ENCODE data around the gene KIF20A.
A peak's percentile ranks its signal among the peaks of the same experiment; 100 is the strongest.
"Not testable (repeated sequence)": the region's sequence is repeated elsewhere in the genome, so short reads cannot be mapped to it uniquely, and the experiment has no call there.

The KIF20A gene

GRCh38 chr5:138178516-138179276 lies at the start of gene KIF20A, which contains the start of gene BRD8:
KIF20A (plus strand) TSS chr5:138179112; CDS start chr5:138179681, 569 bp downstream.
BRD8 (minus strand) TSS chr5:138178630; CDS start chr5:138178614, 16 bp downstream.
- Mint-ChIP-seq H3K9me3 (no peaks in the 10 kb centered on the region), H3K27ac (no peak within 1 kb of the TSS), H3K36me3 (peaks cover 24% of the 10 kb centered on the region), H3K4me1 (no peaks in the 10 kb centered on the region), H3K4me3 (no peak within 1 kb of the TSS)
- ATAC-seq: peak; percentile 91
- peak; percentile 74 to 92 for DNase-seq (ENCODE audit: low spot score in 2 of 2)

- no peaks in the 10 kb centered on the region for H3K36me3 Mint-ChIP-seq
- DNase-seq (ENCODE audit: low spot score in 2 of 2) (no peak), ATAC-seq (no peak)
- no peak overlapping the region for H3K27ac Mint-ChIP-seq
- H3K4me3 Mint-ChIP-seq: no peak overlapping the region
- no peaks in the 10 kb centered on the region for H3K4me1 Mint-ChIP-seq
- no peaks in the 10 kb centered on the region for H3K9me3 Mint-ChIP-seq
Measured at GRCh38 chr5:138129347-138129746, 49.6 kb upstream of the KIF20A start.

DNA sequence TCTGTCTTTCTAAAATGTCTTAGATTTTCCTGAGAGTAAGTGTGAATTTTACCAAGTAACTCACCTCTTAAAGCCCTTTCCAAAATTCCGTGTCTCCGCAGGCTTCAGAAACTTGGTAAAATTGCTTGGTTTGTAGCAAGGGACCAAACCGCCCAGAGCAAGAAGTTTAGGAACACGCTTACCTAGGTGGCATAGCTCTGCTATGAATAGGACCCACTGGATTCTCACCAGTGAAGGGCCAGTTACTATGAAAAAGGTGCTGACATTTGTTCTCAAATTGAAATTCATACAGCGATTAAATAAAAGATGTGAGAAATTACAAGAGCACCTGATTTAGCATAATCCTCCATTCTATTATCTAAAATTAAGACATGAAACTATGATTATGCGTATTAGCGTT lies 46.4 kb upstream of the KIF20A start:
- Mint-ChIP-seq H3K4me3 (peak overlapping the region; percentile 62), H3K9me3 (no peaks in the 10 kb centered on the region)

DNA sequence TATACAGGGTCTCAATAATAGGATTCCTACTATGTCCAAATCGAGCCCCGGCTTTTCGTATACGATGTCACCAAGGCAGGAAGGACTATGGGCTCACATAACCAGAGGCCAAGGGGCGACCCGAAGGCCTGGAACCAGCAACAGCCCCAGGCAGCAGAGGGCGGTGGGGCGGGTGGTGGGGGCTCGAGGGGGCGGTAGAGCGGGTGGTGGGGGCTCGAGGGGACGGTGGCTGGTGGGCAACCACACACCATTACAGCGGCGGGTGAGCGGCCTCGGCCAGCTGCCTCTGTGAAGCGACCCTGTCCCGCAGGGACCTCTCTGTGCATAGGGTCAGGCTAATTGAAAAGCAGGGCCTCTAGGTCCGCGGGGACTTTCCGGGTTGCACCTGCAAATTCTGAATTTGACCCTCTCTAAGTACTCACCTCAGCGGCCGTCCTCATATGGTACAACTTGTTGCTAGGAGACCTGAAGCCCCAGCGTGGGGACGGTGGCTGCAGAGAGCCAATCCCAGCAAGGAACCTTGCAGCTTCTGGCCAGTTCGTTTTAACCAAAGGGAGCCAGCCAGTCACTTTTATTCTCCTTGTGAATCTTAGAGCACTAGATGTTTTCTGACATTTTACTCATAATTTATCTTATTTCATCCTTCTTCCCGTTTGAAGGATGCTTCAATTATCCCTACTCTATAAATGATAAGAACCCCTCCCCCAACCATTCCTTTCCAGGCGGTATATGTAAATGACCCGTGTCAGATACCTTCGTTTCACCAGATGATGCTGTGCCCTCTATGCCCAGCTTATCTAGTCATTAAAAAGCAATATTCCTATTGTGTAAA lies 39.7 kb upstream of the KIF20A start, which contains the start of gene NME5:
NME5 (minus strand) TSS at position 480 of the 832 bp plus-strand sequence. CDS start 648 bp downstream, outside the sequence.
- no peaks in the 10 kb centered on the region for H3K9me3 Mint-ChIP-seq
- ATAC-seq (no peak), DNase-seq (ENCODE audit: low spot score in 2 of 2) (no peak)
- no peak within 1 kb of the TSS for H3K4me3 Mint-ChIP-seq
- H3K27ac Mint-ChIP-seq: no peak within 1 kb of the TSS
- H3K36me3 Mint-ChIP-seq: no peaks in the 10 kb centered on the region
- no peaks in the 10 kb centered on the region for H3K4me1 Mint-ChIP-seq

More for the DNA sequence above, 46.4 kb upstream of the KIF20A start:
- ATAC-seq: no peak
- no peak overlapping the region for H3K27ac Mint-ChIP-seq
- no peak for DNase-seq (ENCODE audit: low spot score in 2 of 2)
- H3K4me1 Mint-ChIP-seq: no peaks in the 10 kb centered on the region
- no peaks in the 10 kb centered on the region for H3K36me3 Mint-ChIP-seq

DNA sequence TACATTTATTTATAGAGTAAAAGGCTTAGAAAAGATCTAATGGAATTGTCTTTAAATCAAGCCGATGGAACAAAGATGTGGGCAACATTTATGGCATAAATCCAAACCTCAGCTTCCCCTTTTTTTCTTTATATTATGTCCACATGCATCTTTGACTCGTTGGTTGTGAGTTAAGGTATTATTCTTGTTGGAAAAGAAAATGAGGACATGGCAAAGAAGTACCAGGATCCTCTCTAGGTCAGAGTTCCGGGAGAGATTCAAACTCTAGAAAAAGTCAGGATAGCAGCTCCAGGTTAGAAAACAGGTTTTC lies 39.2 kb upstream of the KIF20A start:
- H3K36me3 Mint-ChIP-seq: no peaks in the 10 kb centered on the region
- no peak overlapping the region for H3K4me3 Mint-ChIP-seq
- no peak for DNase-seq (ENCODE audit: low spot score in 2 of 2)
- no peaks in the 10 kb centered on the region for H3K9me3 Mint-ChIP-seq
- no peak for ATAC-seq
- no peaks in the 10 kb centered on the region for H3K4me1 Mint-ChIP-seq
- no peak overlapping the region for H3K27ac Mint-ChIP-seq

DNA sequence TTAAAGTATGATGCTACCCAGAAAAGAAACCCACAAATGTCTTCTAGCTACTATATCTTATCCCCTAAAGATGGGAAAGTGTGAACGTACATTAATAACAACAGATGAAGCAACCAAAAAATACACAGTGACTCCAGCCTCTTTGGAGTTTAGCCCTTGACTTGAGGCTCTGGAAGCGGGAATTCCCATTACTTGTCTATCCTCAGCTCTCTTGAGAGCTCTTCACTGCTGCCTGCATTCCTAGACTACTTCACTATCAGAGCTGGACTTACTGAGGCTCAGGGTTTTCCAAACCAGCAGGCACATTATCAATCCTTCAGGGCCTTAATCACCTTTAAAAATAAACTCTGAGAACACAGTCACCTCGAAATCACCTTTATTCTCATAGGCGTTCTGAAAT lies 38.6 kb upstream of the KIF20A start:
- H3K36me3 Mint-ChIP-seq: no peaks in the 10 kb centered on the region
- DNase-seq (ENCODE audit: low spot score in 2 of 2) (no peak), ATAC-seq (no peak)
- no peaks in the 10 kb centered on the region for H3K9me3 Mint-ChIP-seq
- H3K4me3 Mint-ChIP-seq: no peak overlapping the region
- H3K4me1 Mint-ChIP-seq: no peaks in the 10 kb centered on the region
- no peak overlapping the region for H3K27ac Mint-ChIP-seq

DNA sequence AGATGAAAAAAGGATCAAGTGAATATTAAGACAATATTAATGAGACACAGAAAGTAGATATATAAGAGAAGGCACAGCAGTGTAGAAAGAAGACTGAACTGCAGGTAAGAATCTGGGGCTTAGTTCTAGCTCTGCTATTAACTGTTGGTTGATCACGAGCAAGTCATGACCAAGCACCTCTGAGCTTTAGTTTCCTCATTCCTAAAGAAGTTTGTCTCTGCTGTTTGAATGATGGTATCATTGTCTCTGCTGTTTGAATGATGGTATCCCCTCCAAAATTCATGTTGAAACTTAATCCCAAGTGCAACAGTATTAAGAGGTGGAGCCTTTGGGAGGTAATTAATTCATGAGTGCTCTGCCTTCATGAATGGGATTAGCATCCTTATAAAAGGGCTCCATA lies 37.2 kb upstream of the KIF20A start:
- H3K4me1 Mint-ChIP-seq: no peaks in the 10 kb centered on the region
- ATAC-seq (no peak), DNase-seq (ENCODE audit: low spot score in 2 of 2) (no peak)
- H3K9me3 Mint-ChIP-seq: no peaks in the 10 kb centered on the region
- H3K27ac Mint-ChIP-seq: no peak overlapping the region
- no peak overlapping the region for H3K4me3 Mint-ChIP-seq
- no peaks in the 10 kb centered on the region for H3K36me3 Mint-ChIP-seq

DNA sequence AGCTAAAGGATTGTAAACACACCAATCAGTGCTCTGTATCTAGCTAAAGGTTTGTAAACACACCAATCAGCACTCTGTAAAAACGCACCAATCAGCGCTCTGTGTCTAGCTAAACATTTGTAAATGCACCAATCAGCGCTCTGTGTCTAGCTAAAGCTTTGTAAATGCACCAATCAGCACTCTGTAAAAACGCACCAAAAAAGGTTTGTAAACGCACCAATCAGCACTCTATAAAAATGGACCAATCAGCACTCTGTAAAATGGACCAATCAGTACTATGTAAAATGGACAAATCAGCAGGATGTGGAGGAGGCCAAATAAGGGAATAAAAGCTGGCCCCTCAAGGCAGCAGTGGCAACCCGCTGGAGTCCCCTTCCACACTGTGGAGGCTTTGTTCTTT lies 35.3 kb upstream of the KIF20A start:
- H3K4me1 Mint-ChIP-seq; DNase-seq (ENCODE audit: low spot score in 2 of 2); H3K9me3 Mint-ChIP-seq; ATAC-seq; H3K27ac Mint-ChIP-seq; H3K36me3 Mint-ChIP-seq; H3K4me3 Mint-ChIP-seq: not testable (repeated sequence)

- DNase-seq (ENCODE audit: low spot score in 2 of 2): no peak
- no peaks in the 10 kb centered on the region for H3K36me3 Mint-ChIP-seq
- H3K4me1 Mint-ChIP-seq: no peaks in the 10 kb centered on the region
- H3K9me3 Mint-ChIP-seq: no peaks in the 10 kb centered on the region
- ATAC-seq: no peak
- no peak overlapping the region for H3K4me3 Mint-ChIP-seq
- no peak overlapping the region for H3K27ac Mint-ChIP-seq
Measured at GRCh38 chr5:138148811-138149210, 30.1 kb upstream of the KIF20A start.

- Mint-ChIP-seq H3K27ac (no peak overlapping the region), H3K36me3 (no peaks in the 10 kb centered on the region)
- no peak for ATAC-seq
Measured at GRCh38 chr5:138149530-138149929, 29.4 kb upstream of the KIF20A start.

DNA sequence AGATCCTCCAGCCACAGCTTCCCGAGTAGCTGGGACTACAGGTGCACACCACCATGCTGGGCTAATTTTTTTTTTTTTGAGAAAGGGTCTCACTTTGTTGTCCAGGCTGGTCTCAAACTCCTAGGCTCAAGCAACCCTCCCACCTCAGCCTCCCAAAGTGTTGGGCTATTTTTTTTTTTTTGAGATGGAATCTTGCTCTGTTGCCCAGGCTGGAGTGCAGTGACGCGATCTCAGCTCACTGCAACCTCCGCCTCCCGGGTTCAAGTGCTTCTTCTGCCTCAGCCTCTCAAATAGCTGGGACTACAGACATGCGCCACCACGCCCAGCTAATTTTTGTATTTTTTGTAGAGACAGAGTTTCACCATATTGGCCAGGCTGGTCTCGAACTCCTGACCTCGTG lies 22.9 kb upstream of the KIF20A start:
- H3K9me3 Mint-ChIP-seq; H3K4me1 Mint-ChIP-seq; H3K4me3 Mint-ChIP-seq; DNase-seq (ENCODE audit: low spot score in 2 of 2); H3K36me3 Mint-ChIP-seq; ATAC-seq; H3K27ac Mint-ChIP-seq: not testable (repeated sequence)

More at GRCh38 chr5:138149530-138149929, 29.4 kb upstream of the KIF20A start:
- DNase-seq (ENCODE audit: low spot score in 2 of 2): no peak
- H3K4me3 Mint-ChIP-seq: no peak overlapping the region
- no peaks in the 10 kb centered on the region for H3K4me1 Mint-ChIP-seq
- no peaks in the 10 kb centered on the region for H3K9me3 Mint-ChIP-seq

GRCh38 chr5:138157626-138158025 lies 21.3 kb upstream of the KIF20A start:
- ATAC-seq: no peak
- no peaks in the 10 kb centered on the region for H3K4me1 Mint-ChIP-seq
- H3K36me3 Mint-ChIP-seq: no peaks in the 10 kb centered on the region

GRCh38 chr5:138159666-138160065 lies 19.2 kb upstream of the KIF20A start:
- ATAC-seq (no peak), DNase-seq (ENCODE audit: low spot score in 2 of 2) (no peak)
- Mint-ChIP-seq H3K36me3 (no peaks in the 10 kb centered on the region), H3K9me3 (no peaks in the 10 kb centered on the region), H3K4me1 (no peaks in the 10 kb centered on the region), H3K4me3 (no peak overlapping the region), H3K27ac (no peak overlapping the region)

More at GRCh38 chr5:138157626-138158025, 21.3 kb upstream of the KIF20A start:
- DNase-seq (ENCODE audit: low spot score in 2 of 2): no peak
- Mint-ChIP-seq H3K9me3 (no peaks in the 10 kb centered on the region), H3K27ac (no peak overlapping the region), H3K4me3 (no peak overlapping the region)

DNA sequence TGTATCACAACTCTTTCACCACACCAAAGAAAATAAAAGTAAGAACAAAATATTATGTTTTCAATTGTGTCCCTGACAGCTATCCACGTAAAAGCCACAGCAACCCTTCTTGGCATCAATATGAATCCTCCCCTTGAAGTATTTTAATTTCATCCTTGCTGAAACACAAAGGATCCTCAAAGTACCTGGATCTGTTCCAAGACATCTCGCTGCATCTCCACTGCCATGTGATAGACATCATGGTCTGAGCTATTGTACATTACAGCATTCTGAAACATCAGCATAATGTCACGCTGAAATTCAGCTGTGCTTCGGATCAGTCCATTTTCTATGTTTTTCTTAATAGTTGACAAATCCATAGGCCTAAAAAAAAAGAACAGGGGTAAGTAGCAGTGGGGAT lies 18.2 kb upstream of the KIF20A start:
- no peak overlapping the region for H3K4me3 Mint-ChIP-seq
- H3K4me1 Mint-ChIP-seq: no peaks in the 10 kb centered on the region
- DNase-seq (ENCODE audit: low spot score in 2 of 2): no peak
- no peak overlapping the region for H3K27ac Mint-ChIP-seq
- H3K36me3 Mint-ChIP-seq: no peaks in the 10 kb centered on the region
- no peaks in the 10 kb centered on the region for H3K9me3 Mint-ChIP-seq
- no peak for ATAC-seq

- Mint-ChIP-seq H3K4me3 (no peak overlapping the region), H3K27ac (peak overlapping the region; percentile 16), H3K4me1 (no peaks in the 10 kb centered on the region), H3K36me3 (no peaks in the 10 kb centered on the region), H3K9me3 (no peaks in the 10 kb centered on the region)
- DNase-seq (ENCODE audit: low spot score in 2 of 2) (no peak), ATAC-seq (no peak)
Measured at GRCh38 chr5:138163721-138164120, 15.2 kb upstream of the KIF20A start.

DNA sequence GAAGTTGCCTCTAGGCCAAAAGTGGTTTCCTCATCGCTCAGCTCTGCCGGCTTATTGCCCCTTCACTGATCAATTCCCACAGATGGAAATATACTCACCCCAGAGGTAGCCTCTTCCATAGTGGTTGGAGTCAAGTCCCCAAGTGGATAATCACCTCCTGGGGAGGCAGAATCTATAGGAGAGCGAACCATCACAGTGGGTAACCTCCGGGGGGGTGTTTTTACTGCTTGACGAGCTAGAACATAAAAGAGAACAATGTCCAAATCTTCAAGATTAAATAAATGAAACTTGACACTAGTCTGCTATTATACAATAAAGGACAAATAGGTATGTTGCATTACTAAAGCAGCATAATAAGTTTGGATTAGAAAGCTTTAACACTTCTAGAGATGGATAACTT lies 9.8 kb upstream of the KIF20A start:
- Mint-ChIP-seq H3K4me3 (no peak overlapping the region), H3K36me3 (no peaks in the 10 kb centered on the region)
- no peak for DNase-seq (ENCODE audit: low spot score in 2 of 2)

More for the DNA sequence above, 9.8 kb upstream of the KIF20A start:
- no peak for ATAC-seq
- Mint-ChIP-seq H3K27ac (peak overlapping the region; percentile 15), H3K4me1 (no peaks in the 10 kb centered on the region), H3K9me3 (no peaks in the 10 kb centered on the region)

Data from stimulated activated effector memory CD8-positive, alpha-beta T cell treated with anti-CD3 and anti-CD28 coated beads, Interleukin-12 subunit alpha, Interleukin-12 subunit beta, amount 100 ng/mL, for 72 hours (primary cell).